Endothelial cell of umbilical vein (primary cell): ENCODE measurements around the gene ITIH5. TPM values are rescaled to one million over a fixed set of nuclear protein-coding genes. Genes with fewer than 3 reads are reported as not detected.

Experiments used
- BruUV-seq: library from RNA; stranded (reverse); fragments of 400-500 nt; replicated peaks from 2 replicates; lab custom pipeline; 2021; lab: Mats Ljungman, UMichigan
- CTCF ChIA-PET: fragments of 300-600, 350-600 bp; sonication (Branson Sonifier 250); formaldehyde crosslinking; loops from one replicate; lab custom pipeline; 2021; ENCODE audit warnings: antibody characterized with exemption, inconsistent platforms; lab: Charles Lee
- POLR2A ChIA-PET: fragments of 300-600, 350-600 bp; sonication (Branson Sonifier 250); formaldehyde crosslinking; loops from one replicate; lab custom pipeline; 2021; ENCODE audit warnings: antibody characterized with exemption, inconsistent platforms; lab: Charles Lee
- DNase-seq: peaks from one replicate; pipeline ENCODE4 v3.0.0-alpha.2; 2011; ENCODE audit warnings: low read depth, low spot score
- FAIRE-seq: peaks from 2 replicates; lab custom pipeline; 2011; peaks lifted over from hg19 to GRCh38; lab: Jason Lieb, UNC
- H2AFZ ChIP-seq: 2 replicates; pipeline ENCODE4 v1.6.0; 2012; ENCODE audit warnings: low read depth, low read length, control low read depth, inconsistent platforms
- H3K27ac ChIP-seq: 2 replicates; pipeline ENCODE4 v1.5.1; 2011; ENCODE audit warnings: low read depth, mild to moderate bottlenecking, control low read depth, low read length, moderate library complexity; ENCODE audit not compliant: insufficient read depth
- H3K27me3 ChIP-seq, 2 experiments: 2 replicates each; pipeline versions ENCODE4 v1.6.0 to v1.6.1; 2011; ENCODE audit warnings: low read length in 2 of 2, mixed read lengths in 1 of 2; ENCODE audit not compliant: control insufficient read depth in 2 of 2, insufficient read depth in 2 of 2
- H3K36me3 ChIP-seq, 2 experiments: 2 replicates in 1 of 2; 3 replicates in 1 of 2; pipeline ENCODE4 v1.5.1; 2011; ENCODE audit warnings: low read length in 2 of 2, mild to moderate bottlenecking in 1 of 2, moderate library complexity in 1 of 2; ENCODE audit not compliant: control insufficient read depth in 2 of 2, insufficient read depth in 2 of 2; ENCODE audit errors: extremely low read depth in 1 of 2
- H3K4me1 ChIP-seq: 3 replicates; pipeline ENCODE4 v1.5.1; 2011; ENCODE audit warnings: mild to moderate bottlenecking, low read length; ENCODE audit not compliant: control insufficient read depth, insufficient read depth; ENCODE audit errors: extremely low read depth
- H3K4me2 ChIP-seq: 2 replicates; pipeline ENCODE4 v1.6.1; 2011; ENCODE audit warnings: low read length, control low read depth, mixed read lengths; ENCODE audit not compliant: insufficient read depth
- H3K4me3 ChIP-seq, 3 experiments: fragments of 200-600 bp in 1 of 3; sonication (generic), shearing (Covaris generic) in 1 of 3; replicated peaks in 1 of 3; 2 replicates each; pipeline ENCODE4 v1.5.1; 2011 to 2016; ENCODE audit warnings: control low read depth in 3 of 3, low read length in 3 of 3, mild to moderate bottlenecking in 2 of 3, inconsistent platforms in 1 of 3, low read depth in 1 of 3, moderate library complexity in 1 of 3; ENCODE audit not compliant: insufficient read depth in 1 of 3
- H3K79me2 ChIP-seq: 2 replicates; pipeline ENCODE4 v1.6.0; 2012; ENCODE audit warnings: low read length, inconsistent platforms; ENCODE audit not compliant: control insufficient read depth, insufficient read depth
- H3K9ac ChIP-seq: replicated peaks from 2 replicates; pipeline ENCODE3; 2011; ENCODE audit warnings: low read length, control low read depth; ENCODE audit not compliant: insufficient read depth; ENCODE audit errors: extremely low read depth
- H3K9me1 ChIP-seq: replicated peaks from 3 replicates; pipeline ENCODE4 v1.6.0; 2011; ENCODE audit warnings: mild to moderate bottlenecking, low read length; ENCODE audit not compliant: control insufficient read depth, insufficient read depth; ENCODE audit errors: extremely low read depth
- H3K9me3 ChIP-seq: replicated peaks from 2 replicates; pipeline ENCODE4 v1.5.1; 2012; ENCODE audit warnings: low read length, inconsistent platforms; ENCODE audit not compliant: control insufficient read depth, insufficient read depth
- H4K20me1 ChIP-seq: replicated peaks from 2 replicates; pipeline ENCODE3; 2011; ENCODE audit warnings: mild to moderate bottlenecking, low read length; ENCODE audit not compliant: control insufficient read depth, insufficient read depth; ENCODE audit errors: extremely low read depth
- CTCF ChIP-seq, 2 donors: IDR thresholded peaks; 1 replicate in 1 of 2; 2 replicates in 1 of 2; pipeline ENCODE4 v1.5.1; 2011; ENCODE audit warnings: low read length in 2 of 2, mild to moderate bottlenecking in 2 of 2, moderate library complexity in 2 of 2, control low read depth in 1 of 2, inconsistent platforms in 1 of 2, low read depth in 1 of 2; ENCODE audit not compliant: insufficient read depth in 1 of 2; ENCODE audit errors: extremely low read depth in 1 of 2
- EZH2 ChIP-seq: IDR thresholded peaks from 2 replicates; pipeline ENCODE4 v1.6.1; 2012; ENCODE audit warnings: borderline replicate concordance, low read depth, mild to moderate bottlenecking, moderate library complexity, low read length, inconsistent platforms; ENCODE audit not compliant: severe bottlenecking
- FOS ChIP-seq: IDR thresholded peaks from 2 replicates; pipeline ENCODE4 v1.6.1; 2011; ENCODE audit warnings: mild to moderate bottlenecking, low read length, moderate library complexity, borderline replicate concordance; ENCODE audit not compliant: insufficient read depth
- GATA2 ChIP-seq: IDR thresholded peaks from 2 replicates; pipeline ENCODE4 v1.7.0; 2011; ENCODE audit warnings: low read depth, mild to moderate bottlenecking, moderate library complexity, mixed read lengths, low read length; ENCODE audit not compliant: insufficient read length, insufficient read depth
- JUN ChIP-seq: IDR thresholded peaks from 2 replicates; pipeline ENCODE4 v1.6.1; 2011; ENCODE audit warnings: borderline replicate concordance, low read depth; ENCODE audit not compliant: insufficient read length, insufficient read depth
- MAX ChIP-seq: IDR thresholded peaks from 2 replicates; pipeline ENCODE4 v1.6.1; 2011; ENCODE audit not compliant: insufficient read depth, insufficient read length
- MYC ChIP-seq: IDR thresholded peaks from one replicate; pipeline ENCODE4 v1.6.1; 2011; ENCODE audit warnings: mild to moderate bottlenecking, low read depth, low read length
- POLR2A ChIP-seq: IDR thresholded peaks from 2 replicates; pipeline ENCODE4 v1.6.1; 2012; ENCODE audit warnings: low read depth, mild to moderate bottlenecking, control low read depth, low read length
- POLR2AphosphoS5 ChIP-seq: IDR thresholded peaks from 2 replicates; pipeline ENCODE4 v1.6.1; 2012; ENCODE audit warnings: low read depth, mild to moderate bottlenecking, control low read depth, low read length, moderate library complexity; ENCODE audit not compliant: insufficient read depth
- dilution Hi-C: fragments of 300-500 bp; cut with MboI; formaldehyde crosslinking; loops from one replicate; pipeline ENCODE4 v1.15.0; 2019; ENCODE audit warnings: low sequenced_read_pairs; ENCODE audit not compliant: extremely low pct_ligation_motif_present
- intact Hi-C: fragments of 100-400 bp; cut with micrococcal nuclease; formaldehyde crosslinking; loops from one replicate; pipeline ENCODE4 v1.10.0; 2022
- polyA plus RNA-seq, 4 experiments: library from polyadenylated mRNA; depleted of rRNA in 3 of 4; stranded (reverse) in 3 of 4; unstranded in 1 of 4; fragments of >200 nt; gene quantifications; 2 replicates each; pipeline versions ENCODE4 v1.2.1 to v1.2.3, GENCODE V29; 2011 to 2012; ENCODE audit warnings: missing spikeins in 1 of 4
- total RNA-seq: library from RNA; stranded (reverse); gene quantifications from 2 replicates; pipeline ENCODE4 v1.2.3, GENCODE V29; 2021

The ITIH5 gene
- total and polyA plus RNA-seq, 2 donors (not counting 3 experiments of a cell fraction or from before 2014, with no cell fraction given): not detected

- CTCF ChIA-PET: interaction anchor here (0.8 kb wide), 1 partner anchor 34 kb away, joined by 5 read pairs; no protein-coding TSS in a partner anchor
- FAIRE-seq: no peak
- no TSS peak for BruUV-seq
Observed at GRCh38 chr10:7559386-7559785, 107.4 kb downstream of the ITIH5 start.

More at GRCh38 chr10:7559386-7559785, 107.4 kb downstream of the ITIH5 start:
- Histone ChIP-seq H3K9me3 (no peaks in the 10 kb centered on the region), H4K20me1 (no peaks in the 10 kb centered on the region), H3K4me1 (no peaks in the 10 kb centered on the region), H3K36me3 (no peaks in the 10 kb centered on the region), H3K27ac (no peak overlapping the region), H3K27me3 (no peaks in the 10 kb centered on the region), H3K9ac (no peak overlapping the region), H3K9me1 (no peaks in the 10 kb centered on the region), H3K79me2 (no peaks in the 10 kb centered on the region), H3K4me2 (no peak overlapping the region), H3K4me3 (no peak overlapping the region), H2AFZ (no peak overlapping the region)
- POLR2A ChIA-PET: no interaction called here
- intact Hi-C loops: loop anchor here (5.0 kb wide), 1 partner anchor 1593 kb away; no protein-coding TSS in a partner anchor
- dilution Hi-C loops: no loop called here
- TF ChIP-seq POLR2AphosphoS5: no peak
- no peak for TF ChIP-seq MAX
- no peak for TF ChIP-seq POLR2A
- TF ChIP-seq JUN: no peak
- TF ChIP-seq MYC: no peak
- no peak for TF ChIP-seq CTCF (IDR thresholded peaks at IDR 0.05; ENCODE audit: extremely low read depth in 1 of 2, insufficient read depth in 1 of 2, low read depth in 1 of 2, low read length in 2 of 2)
- no peak for TF ChIP-seq GATA2
- TF ChIP-seq EZH2: no peak
- no peak for TF ChIP-seq FOS
- no peak for DNase-seq
